GM23338 (cell line): ENCODE measurements around the gene CTNNA1. TPM values are rescaled to one million over a fixed set of nuclear protein-coding genes. Genes with fewer than 3 reads are reported as not detected.

ENCODE experiments used
- EZH2 ChIP-seq: fragments of 200-600 bp; sonication (generic); IDR thresholded peaks from one replicate; pipeline ENCODE4 v1.8.0; 2017; ENCODE audit warnings: antibody characterized with exemption, mild to moderate bottlenecking, low read depth; ENCODE audit not compliant: unreplicated experiment
- JUNB ChIP-seq: IDR thresholded peaks from one replicate; pipeline ENCODE4 v1.6.1; 2016; ENCODE audit warnings: antibody characterized with exemption; ENCODE audit not compliant: unreplicated experiment
- REST ChIP-seq: IDR thresholded peaks from one replicate; pipeline ENCODE4 v1.6.1; 2018; ENCODE audit warnings: antibody characterized with exemption; ENCODE audit not compliant: unreplicated experiment
- ZNF331 ChIP-seq: fragments of 250-450 bp; sonication (Bioruptor Pico); IDR thresholded peaks from 2 replicates; pipeline ENCODE4 v1.5.0; 2020; ENCODE audit warnings: low read depth, mild to moderate bottlenecking, moderate library complexity
- ZNF462 ChIP-seq: fragments of 250-450 bp; sonication (Bioruptor Pico); IDR thresholded peaks from 2 replicates; pipeline ENCODE4 v1.5.0; 2020; ENCODE audit warnings: mild to moderate bottlenecking, moderate library complexity
- polyA plus RNA-seq: library from polyadenylated mRNA; unstranded; fragments of >200 nt; fragmentation: Nextera tagmentation; extraction: Ambion mirVana; gene quantifications from 2 replicates; pipeline ENCODE4 v1.2.1, GENCODE V29; 2016
- total RNA-seq: library from RNA; depleted of rRNA; stranded (reverse); fragments of >200 nt; shearing (Covaris generic); gene quantifications from 2 replicates; pipeline ENCODE4 v1.2.3, GENCODE V29; 2014

CTNNA1 gene
- total and polyA plus RNA-seq, 2 experiments from 2014 or later = 111 to 348 TPM

GRCh38 chr5:138933522-138934290 lies 180.5 kb downstream of the CTNNA1 start (continued):
- TF ChIP-seq ZNF462 (CRISPR knock-in tag) = no peak
- TF ChIP-seq JUNB = no peak
- no peak for TF ChIP-seq REST
- TF ChIP-seq ZNF331 (CRISPR knock-in tag) = no peak
- no peak for TF ChIP-seq EZH2
